Measurements from ENCODE around the gene UXT.

GRCh38 chrX:47687263-47687662 is 28.3 kb upstream of the UXT start:
- TF ChIP-seq, protein P1, sequence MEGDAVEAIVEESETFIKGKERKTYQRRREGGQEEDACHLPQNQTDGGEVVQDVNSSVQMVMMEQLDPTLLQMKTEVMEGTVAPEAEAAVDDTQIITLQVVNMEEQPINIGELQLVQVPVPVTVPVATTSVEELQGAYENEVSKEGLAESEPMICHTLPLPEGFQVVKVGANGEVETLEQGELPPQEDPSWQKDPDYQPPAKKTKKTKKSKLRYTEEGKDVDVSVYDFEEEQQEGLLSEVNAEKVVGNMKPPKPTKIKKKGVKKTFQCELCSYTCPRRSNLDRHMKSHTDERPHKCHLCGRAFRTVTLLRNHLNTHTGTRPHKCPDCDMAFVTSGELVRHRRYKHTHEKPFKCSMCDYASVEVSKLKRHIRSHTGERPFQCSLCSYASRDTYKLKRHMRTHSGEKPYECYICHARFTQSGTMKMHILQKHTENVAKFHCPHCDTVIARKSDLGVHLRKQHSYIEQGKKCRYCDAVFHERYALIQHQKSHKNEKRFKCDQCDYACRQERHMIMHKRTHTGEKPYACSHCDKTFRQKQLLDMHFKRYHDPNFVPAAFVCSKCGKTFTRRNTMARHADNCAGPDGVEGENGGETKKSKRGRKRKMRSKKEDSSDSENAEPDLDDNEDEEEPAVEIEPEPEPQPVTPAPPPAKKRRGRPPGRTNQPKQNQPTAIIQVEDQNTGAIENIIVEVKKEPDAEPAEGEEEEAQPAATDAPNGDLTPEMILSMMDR (IDR thresholded peaks at IDR 0.05; ENCODE audit: insufficient read depth, low read depth, low read length): no peak
- TF ChIP-seq EZH2 (IDR thresholded peaks at IDR 0.05; ENCODE audit: insufficient read depth, low read length): no peak
